CD14-positive monocyte (primary cell): Measurements from ENCODE around the gene PNPO. TPM values are rescaled to one million over a fixed set of nuclear protein-coding genes. Genes with fewer than 3 reads are reported as not detected.
A peak's percentile ranks its signal among the peaks of the same experiment; 100 is the strongest.

Source experiments
- DNase-seq, 3 donors: peaks; one replicate each; pipeline ENCODE4 v3.0.0-alpha.2; 2011 to 2022
- H2AFZ ChIP-seq: 2 replicates; pipeline ENCODE4 v1.6.0; 2012; ENCODE audit warnings: mild to moderate bottlenecking, low read depth, low read length, inconsistent platforms; ENCODE audit not compliant: insufficient read depth, poor library complexity, severe bottlenecking
- H3K27ac ChIP-seq, 2 donors: 1 replicate in 1 of 2; 2 replicates in 1 of 2; pipeline ENCODE4 v1.5.1; 2012 to 2013; ENCODE audit warnings: low read length in 2 of 2, control low read depth in 1 of 2, inconsistent platforms in 1 of 2, low read depth in 1 of 2, mild to moderate bottlenecking in 1 of 2
- H3K27me3 ChIP-seq, 2 donors: one replicate each; pipeline versions ENCODE4 v1.6.0 to v1.6.1; 2011 to 2013; ENCODE audit warnings: low read length in 2 of 2; ENCODE audit not compliant: control insufficient read depth in 2 of 2, insufficient read depth in 2 of 2
- H3K36me3 ChIP-seq, 2 donors: replicated peaks in 1 of 2; 1 replicate in 1 of 2; 2 replicates in 1 of 2; pipeline versions ENCODE4 v1.5.1 to v1.6.1; 2012 to 2013; ENCODE audit warnings: low read length in 2 of 2, control low read depth in 1 of 2, inconsistent platforms in 1 of 2, mild to moderate bottlenecking in 1 of 2; ENCODE audit not compliant: insufficient read depth in 2 of 2, control insufficient read depth in 1 of 2
- H3K4me1 ChIP-seq, 2 donors: 1 replicate in 1 of 2; 2 replicates in 1 of 2; pipeline versions ENCODE4 v1.5.1 to v1.6.1; 2012 to 2013; ENCODE audit warnings: low read length in 2 of 2, control low read depth in 1 of 2, inconsistent platforms in 1 of 2, mild to moderate bottlenecking in 1 of 2, moderate library complexity in 1 of 2; ENCODE audit not compliant: insufficient read depth in 2 of 2, control insufficient read depth in 1 of 2
- H3K4me2 ChIP-seq: replicated peaks from 2 replicates; pipeline ENCODE3; 2012; ENCODE audit warnings: low read length, moderate library complexity, mild to moderate bottlenecking; ENCODE audit not compliant: poor library complexity, severe bottlenecking; ENCODE audit errors: extremely low read depth
- H3K4me3 ChIP-seq, 3 experiments: fragments of 200-600 bp in 1 of 3; sonication (generic) in 1 of 3; replicated peaks in 1 of 3; 1 replicate in 2 of 3; 2 replicates in 1 of 3; pipeline ENCODE4 v1.5.1; 2011 to 2013; ENCODE audit warnings: low read length in 3 of 3, mild to moderate bottlenecking in 3 of 3, control low read depth in 2 of 3, low read depth in 2 of 3, inconsistent platforms in 1 of 3, moderate library complexity in 1 of 3
- H3K79me2 ChIP-seq: 2 replicates; pipeline ENCODE4 v1.6.0; 2012; ENCODE audit warnings: mild to moderate bottlenecking, control low read depth, inconsistent platforms, low read length, moderate library complexity; ENCODE audit not compliant: insufficient read depth
- H3K9ac ChIP-seq: 2 replicates; pipeline ENCODE4 v1.6.0; 2017; ENCODE audit warnings: low read length, mild to moderate bottlenecking; ENCODE audit not compliant: insufficient read depth, poor library complexity, severe bottlenecking
- H3K9me3 ChIP-seq, 2 donors: replicated peaks in 1 of 2; 1 replicate in 1 of 2; 2 replicates in 1 of 2; pipeline versions ENCODE4 v1.5.1 to v1.6.1; 2012 to 2013; ENCODE audit warnings: low read length in 2 of 2, control low read depth in 1 of 2; ENCODE audit not compliant: control insufficient read depth in 1 of 2, insufficient read depth in 1 of 2
- H4K20me1 ChIP-seq: 2 replicates; pipeline ENCODE4 v1.6.0; 2012; ENCODE audit warnings: mild to moderate bottlenecking, low read length, control low read depth, moderate library complexity; ENCODE audit not compliant: insufficient read depth
- H3K27ac Mint-ChIP-seq, 7 donors: one replicate each; pipeline ENCODE4 v1.8.0; 2020; ENCODE audit warnings: mild to moderate bottlenecking in 7 of 7, mixed read lengths in 7 of 7, moderate library complexity in 6 of 7, inconsistent platforms in 2 of 7
- H3K27me3 Mint-ChIP-seq, 3 donors: one replicate each; pipeline ENCODE4 v1.8.0; 2021 to 2022; ENCODE audit warnings: low read depth in 3 of 3, mild to moderate bottlenecking in 3 of 3, mixed read lengths in 3 of 3, moderate library complexity in 3 of 3, inconsistent platforms in 1 of 3
- H3K36me3 Mint-ChIP-seq, 2 donors: one replicate each; pipeline ENCODE4 v1.8.0; 2020; ENCODE audit warnings: mixed read lengths in 2 of 2, inconsistent platforms in 1 of 2, mild to moderate bottlenecking in 1 of 2
- H3K4me1 Mint-ChIP-seq: one replicate; pipeline ENCODE4 v1.8.0; 2020; ENCODE audit warnings: mild to moderate bottlenecking, mixed read lengths
- H3K4me3 Mint-ChIP-seq, 2 donors: one replicate each; pipeline ENCODE4 v1.8.0; 2020; ENCODE audit warnings: mild to moderate bottlenecking in 2 of 2, mixed read lengths in 2 of 2, moderate library complexity in 1 of 2
- H3K9me3 Mint-ChIP-seq, 7 donors: one replicate each; pipeline ENCODE4 v1.8.0; 2020 to 2022; ENCODE audit warnings: mixed read lengths in 7 of 7, mild to moderate bottlenecking in 6 of 7, moderate library complexity in 6 of 7, inconsistent platforms in 2 of 7
- CTCF ChIP-seq: fragments of 200-600 bp; IDR thresholded peaks from one replicate; pipeline ENCODE4 v1.8.0; 2022; ENCODE audit warnings: antibody characterized with exemption, mild to moderate bottlenecking
- WGBS: methylation state at CpG from one replicate; pipeline ENCODE4 v1.1.5; 2013; ENCODE audit warnings: missing lambda C conversion rate; ENCODE audit not compliant: insufficient coverage; 5-methylcytosine and 5-hydroxymethylcytosine counted together
- intact Hi-C, 2 donors: fragments of 100-400 bp; cut with micrococcal nuclease; formaldehyde crosslinking; loops; one replicate each; pipeline versions ENCODE4 v1.15.0 to v1.15.1; 2023
- polyA plus RNA-seq, 3 donors: library from polyadenylated mRNA; depleted of rRNA in 1 of 3; unstranded in 2 of 3; stranded (reverse) in 1 of 3; fragments of 300-500 nt in 2 of 3; fragments of >200 nt in 1 of 3; fragmentation: Illumina TruSeq in 2 of 3; gene quantifications; 1 replicate in 2 of 3; 2 replicates in 1 of 3; pipeline ENCODE4 v1.2.3, GENCODE V29; 2012 to 2021

The PNPO gene
- polyA plus RNA-seq, 3 donors, result 13.2 to 34.2 (median 29.7) TPM

- no peak for TF ChIP-seq CTCF
- H3K9me3 Mint-ChIP-seq, result no peaks in the 10 kb centered on the region
- Histone ChIP-seq H3K36me3 (peaks cover 6 to 22% of the 10 kb centered on the region in 2 donors), H3K4me3 (peak within 1 kb of the TSS; percentile 90 to 99 (median 92)), H4K20me1 (peaks cover 5% of the 10 kb centered on the region), H3K4me1 (peaks cover 28 to 53% of the 10 kb centered on the region in 2 donors), H3K79me2 (peaks cover 57% of the 10 kb centered on the region), H3K27ac (peak within 1 kb of the TSS; percentile 69 to 95), H3K27me3 (no peaks in the 10 kb centered on the region), H3K9ac (peak within 1 kb of the TSS; percentile 91), H3K4me2 (peak within 1 kb of the TSS; percentile 99), H2AFZ (peak within 1 kb of the TSS; percentile 97), H3K9me3 (no peaks in the 10 kb centered on the region)
- intact Hi-C loops, result loop anchor here (1.0 to 10.0 kb wide), 6 partner anchors 45 to 231 kb away; partner anchors contain the start of genes PNPO (in 2 of the 2) and CDK5RAP3 (in 1 of the 2)
- H3K27me3 Mint-ChIP-seq, result no peaks in the 10 kb centered on the region
- H3K27ac Mint-ChIP-seq, result peak within 1 kb of the TSS; percentile 85 to 97 (median 95)
- DNase-seq, result peak; percentile 100
- WGBS, result under 1% methylated on average over 62 of the region's 70 CpGs
- peak within 1 kb of the TSS; percentile 91 to 95 for H3K4me3 Mint-ChIP-seq
- peaks cover 45% of the 10 kb centered on the region for H3K4me1 Mint-ChIP-seq
- peaks cover 17 to 22% of the 10 kb centered on the region in 2 donors for H3K36me3 Mint-ChIP-seq
These were observed 45.3 kb upstream of the PNPO start, which contains the start of gene SP2 for GRCh38 chr17:47895856-47896671. Gene SP2, plus strand, starts transcription at chr17:47896236. Its CDS starts 51 bp downstream, at chr17:47896287.

GRCh38 chr17:47896672-47897490 lies 44.5 kb upstream of the PNPO start:
- 0% methylated on average over 18 of the region's 22 CpGs for WGBS
- H3K9ac ChIP-seq, result peak overlapping the region; percentile 91
- Mint-ChIP-seq H3K36me3 (peaks cover 25 to 30% of the 10 kb centered on the region in 2 donors), H3K27me3 (peaks cover 0 to 2% (median 0%) of the 10 kb centered on the region in 3 donors), H3K4me3 (peak overlapping the region; percentile 86 to 92), H3K9me3 (no peaks in the 10 kb centered on the region), H3K4me1 (peaks cover 38% of the 10 kb centered on the region), H3K27ac (peak overlapping the region; percentile 85 to 97 (median 94))
- H2AFZ ChIP-seq, result peak overlapping the region; percentile 93
- H3K27me3 ChIP-seq, result no peaks in the 10 kb centered on the region
- peak overlapping the region; percentile 69 to 95 for H3K27ac ChIP-seq
- peaks cover 6 to 28% of the 10 kb centered on the region in 2 donors for H3K36me3 ChIP-seq
- peak overlapping the region; percentile 90 to 99 (median 92) for H3K4me3 ChIP-seq
- H4K20me1 ChIP-seq, result peaks cover 6% of the 10 kb centered on the region
- H3K79me2 ChIP-seq, result peaks cover 64% of the 10 kb centered on the region
- H3K4me1 ChIP-seq, result peaks cover 28 to 45% of the 10 kb centered on the region in 2 donors
- H3K4me2 ChIP-seq, result peak overlapping the region; percentile 99
- intact Hi-C loops, result loop anchor here (2.0 to 10.0 kb wide), 4 partner anchors 44 to 232 kb away; partner anchors contain the start of gene PNPO (in 2 of the 2)
- DNase-seq, result no peak
- no peaks in the 10 kb centered on the region for H3K9me3 ChIP-seq
- no peak for TF ChIP-seq CTCF
